Inflammatory macrophage treated with lipopolysaccharide for 1 hour (primary cell): Measurements from ENCODE around the gene AP3S2.
A peak's percentile ranks its signal among the peaks of the same experiment; 100 is the strongest.
"Not testable (repeated sequence)": the region's sequence is repeated elsewhere in the genome, so short reads cannot be mapped to it uniquely, and the experiment has no call there.

ENCODE experiments used
- DNase-seq, 2 donors: peaks; one replicate each; pipeline ENCODE4 v3.0.0-alpha.2; 2020 to 2022

Gene AP3S2

DNA sequence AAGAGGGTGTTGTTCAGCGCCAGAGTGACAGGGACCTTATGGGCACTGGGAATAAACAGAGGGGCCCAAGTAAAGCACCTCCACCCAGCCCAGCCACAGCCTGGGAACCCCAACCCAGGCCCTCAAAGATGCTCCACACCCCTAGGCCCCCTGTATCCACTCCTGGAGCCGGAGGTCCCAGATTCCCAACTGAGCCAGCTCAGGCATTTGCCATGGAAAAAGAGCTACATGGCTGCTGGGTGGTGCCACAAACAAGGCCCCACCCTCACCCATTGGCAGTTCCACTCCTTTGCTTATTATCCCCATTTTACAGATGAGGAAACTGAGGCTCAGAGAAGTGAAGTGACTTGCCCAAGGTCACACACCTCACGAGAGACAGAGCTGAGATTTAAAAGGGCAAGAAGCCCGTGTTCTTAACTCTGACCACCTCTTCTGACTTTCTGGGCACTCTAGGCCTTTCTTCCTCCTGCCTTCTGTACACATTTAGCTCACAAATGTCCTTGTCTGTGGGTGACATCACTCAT lies 96.1 kb downstream of the AP3S2 start:
- no peak for DNase-seq

DNA sequence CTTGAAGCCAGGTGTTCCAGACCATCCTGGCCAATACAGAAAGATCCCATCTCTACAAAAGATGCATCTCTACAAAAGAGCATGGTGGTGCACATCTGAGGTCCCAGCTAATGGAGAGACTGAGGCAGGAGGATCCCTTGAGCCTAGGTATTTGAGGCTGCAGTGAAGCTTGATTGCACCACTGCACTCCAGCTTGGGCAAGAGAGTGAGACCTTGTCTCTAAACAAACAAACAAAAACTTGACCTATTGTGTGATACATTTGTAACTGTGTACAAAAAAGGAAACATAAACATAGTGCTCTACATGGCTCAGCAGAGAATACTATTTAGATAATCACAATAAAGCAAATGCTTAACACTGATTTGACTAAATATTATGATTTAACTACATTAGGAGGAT lies 97.8 kb downstream of the AP3S2 start:
- DNase-seq: no peak

DNA sequence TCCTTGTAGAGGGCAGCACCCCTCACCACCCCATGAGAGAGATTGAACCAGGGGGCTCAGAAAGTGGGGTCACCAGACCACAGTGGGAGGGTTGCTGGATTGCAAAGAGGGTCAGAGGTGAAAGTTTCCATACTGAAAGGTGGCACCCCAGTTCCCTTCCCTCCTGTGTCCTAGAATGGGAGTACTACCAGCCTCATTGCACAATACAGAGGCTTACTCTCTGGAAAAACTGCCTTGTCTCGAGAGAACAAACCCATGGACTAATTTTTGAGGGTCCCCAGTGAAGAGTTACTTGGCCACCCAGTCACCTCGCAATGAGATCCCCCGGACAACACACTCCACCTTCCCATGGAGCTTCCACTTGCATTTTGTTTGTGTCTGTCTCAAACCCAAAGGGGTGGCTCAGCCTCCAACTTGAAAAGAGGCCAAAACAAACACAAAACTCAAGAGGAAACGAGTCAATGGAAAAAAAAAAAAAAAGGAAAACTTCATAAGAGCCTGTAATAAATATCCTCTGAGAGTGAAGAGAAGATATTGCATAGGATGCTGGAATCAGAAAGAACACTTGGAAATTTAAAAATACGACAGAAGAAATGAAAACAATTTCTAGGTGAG lies 99.1 kb downstream of the AP3S2 start:
- no peak for DNase-seq

DNA sequence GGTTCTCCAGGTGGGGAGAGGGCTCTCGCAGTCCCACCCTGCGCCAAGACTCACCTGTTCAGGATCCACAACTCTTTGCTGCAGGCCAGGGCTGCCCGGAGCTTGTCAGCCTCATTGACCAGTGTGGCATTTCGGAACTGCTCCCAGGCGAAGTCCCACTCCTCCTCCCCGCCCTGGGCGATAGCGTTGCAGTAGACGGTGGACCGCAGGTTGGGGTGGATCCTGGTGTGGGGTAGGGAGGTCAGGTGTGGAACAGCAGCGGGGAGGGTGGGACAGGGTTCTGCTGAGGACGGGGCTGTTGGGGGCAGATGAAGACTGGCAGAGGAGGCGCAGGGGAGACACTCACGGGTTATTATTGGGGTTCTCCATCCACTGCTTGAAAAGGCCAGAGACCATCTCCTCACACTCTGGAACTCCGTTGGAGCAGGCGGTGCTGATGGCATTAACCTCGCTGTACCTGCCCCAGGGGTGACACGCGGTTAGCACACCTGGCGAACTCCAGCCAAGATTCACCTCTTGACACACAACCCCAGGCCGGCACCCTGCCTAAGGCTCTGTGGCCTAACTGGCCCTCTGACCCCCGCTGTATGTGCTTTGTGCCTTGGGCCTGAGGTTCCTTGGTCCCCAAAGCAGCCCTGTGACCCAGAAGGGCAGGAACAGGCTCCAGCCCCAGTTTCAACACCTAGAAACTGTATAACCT lies 101.5 kb downstream of the AP3S2 start:
- DNase-seq: no peak

DNA sequence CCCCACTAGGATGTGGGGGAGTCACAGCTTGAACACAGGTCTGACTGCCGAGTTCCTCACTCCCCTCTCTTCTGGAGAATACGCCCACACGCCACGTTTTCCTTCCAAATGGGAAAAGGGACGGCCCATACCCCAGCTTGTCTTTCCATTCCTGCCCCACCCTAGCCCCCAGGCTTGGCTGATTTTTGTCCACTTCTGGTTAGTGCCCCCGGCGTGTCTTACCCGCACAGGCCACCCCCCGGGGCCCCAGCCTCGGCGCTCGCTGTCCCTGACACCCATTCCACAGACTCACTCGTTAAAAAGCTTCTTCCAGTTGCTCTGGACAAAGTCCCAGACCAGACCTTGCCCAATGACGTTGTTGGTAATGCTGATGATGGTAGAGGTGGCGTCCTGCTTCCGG lies 103.1 kb downstream of the AP3S2 start:
- no peak for DNase-seq

DNA sequence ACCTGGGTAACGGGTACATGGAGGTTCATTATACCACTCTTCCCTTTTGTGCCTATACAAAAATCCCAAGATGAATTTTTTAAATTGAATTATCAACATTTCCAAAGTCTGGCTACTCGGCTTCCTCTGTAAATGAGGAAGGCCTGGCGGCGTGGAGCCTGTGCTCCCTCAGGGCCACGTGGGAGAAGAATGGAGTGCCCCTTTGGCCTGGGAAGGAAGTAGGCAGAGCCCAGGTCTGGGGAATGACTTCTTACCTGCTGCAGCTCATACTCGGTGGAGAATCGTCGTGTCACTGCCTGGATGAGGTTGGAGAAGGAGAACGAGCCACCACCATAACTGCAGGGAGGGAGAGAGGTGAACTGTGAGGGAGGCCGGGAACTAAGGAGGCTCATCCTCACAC lies 103.6 kb downstream of the AP3S2 start:
- no peak for DNase-seq

DNA sequence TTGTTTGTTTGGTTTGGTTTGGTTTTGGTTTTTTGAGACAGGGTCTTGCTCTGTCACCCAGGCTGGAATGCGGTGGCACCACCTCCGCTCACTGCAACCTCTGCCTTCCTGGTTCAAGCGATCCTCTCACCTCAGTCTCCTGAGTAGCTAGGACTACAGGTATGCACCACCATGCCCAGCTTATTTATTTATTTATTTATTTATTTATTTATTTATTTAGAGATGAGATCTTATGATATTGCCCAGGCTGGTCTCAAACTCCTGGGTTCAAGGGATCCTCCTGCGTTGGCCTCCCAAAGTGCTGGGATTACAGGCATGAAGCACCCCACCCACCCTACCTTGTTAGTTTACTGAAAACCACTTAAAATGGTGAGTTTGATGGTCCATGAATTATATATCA lies 105.2 kb downstream of the AP3S2 start:
- not testable (repeated sequence) for DNase-seq

DNA sequence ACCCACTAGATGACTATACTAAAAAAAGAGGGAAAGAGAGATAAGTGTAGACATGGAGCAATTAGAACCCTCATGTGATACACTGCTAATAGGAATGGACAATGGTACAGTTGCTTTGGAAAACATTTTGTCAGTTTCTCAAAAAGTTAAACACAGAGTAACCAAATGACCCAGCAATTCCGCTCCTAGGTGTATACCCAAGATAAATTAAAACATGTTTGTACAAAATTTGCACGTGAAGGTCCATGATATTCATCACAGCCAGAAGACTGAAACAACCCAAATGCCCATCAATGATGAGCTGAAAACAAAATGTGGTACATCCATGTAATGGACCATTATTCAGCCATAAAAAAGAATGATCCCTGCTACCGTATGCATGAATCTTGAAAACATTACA lies 105.8 kb downstream of the AP3S2 start:
- no peak for DNase-seq

DNA sequence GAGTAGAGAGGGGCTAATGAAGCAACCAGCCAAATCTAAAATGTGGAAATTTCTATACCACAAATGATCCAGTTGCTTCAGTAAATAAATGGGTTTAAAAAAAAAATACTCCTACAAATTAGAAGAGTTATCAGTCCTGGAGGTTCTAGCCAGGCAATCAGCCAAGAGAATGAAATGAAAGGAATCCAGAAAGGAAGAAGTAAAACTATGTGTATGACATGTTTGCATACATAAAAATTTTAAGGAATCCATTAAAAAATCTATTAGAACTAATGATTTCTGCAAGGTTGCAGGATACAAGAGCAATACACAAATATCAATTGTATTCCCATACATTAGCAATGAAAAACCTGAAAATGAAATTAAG lies 108.0 kb downstream of the AP3S2 start:
- DNase-seq: no peak

DNA sequence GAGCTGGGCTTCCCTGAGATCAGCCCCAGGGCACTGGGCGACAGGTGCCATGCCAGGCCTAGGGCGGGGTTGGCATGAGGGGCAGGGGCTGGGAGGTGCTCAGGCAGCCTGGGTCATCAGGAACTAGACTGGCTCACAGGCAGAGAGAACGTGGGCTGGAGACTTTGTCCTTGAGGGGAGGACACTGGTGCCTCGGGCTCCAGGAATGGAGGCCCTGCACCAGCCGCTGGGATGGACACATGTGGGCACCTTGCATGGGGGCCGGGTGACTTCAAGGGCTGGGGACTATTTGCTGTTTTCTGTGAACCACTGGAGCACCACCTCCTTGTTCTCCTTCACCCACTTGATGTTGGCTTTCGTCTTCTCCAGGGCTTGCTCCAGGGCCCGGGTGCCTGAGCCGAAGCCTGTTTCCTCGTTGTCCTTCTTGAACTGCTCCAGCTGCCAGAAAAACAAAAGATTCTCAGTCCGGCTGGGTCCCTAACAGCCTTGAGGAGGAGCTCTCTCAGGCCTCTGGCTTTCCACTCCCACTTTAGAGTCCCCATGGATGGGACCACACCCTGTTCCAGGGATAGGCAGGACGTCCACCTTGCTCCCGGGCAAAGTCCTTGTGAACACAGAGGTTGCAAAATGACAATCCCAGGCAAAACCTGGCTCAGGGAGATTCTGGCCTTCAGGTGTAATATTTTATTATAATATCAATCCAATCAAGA lies 108.6 kb downstream of the AP3S2 start:
- no peak for DNase-seq

DNA sequence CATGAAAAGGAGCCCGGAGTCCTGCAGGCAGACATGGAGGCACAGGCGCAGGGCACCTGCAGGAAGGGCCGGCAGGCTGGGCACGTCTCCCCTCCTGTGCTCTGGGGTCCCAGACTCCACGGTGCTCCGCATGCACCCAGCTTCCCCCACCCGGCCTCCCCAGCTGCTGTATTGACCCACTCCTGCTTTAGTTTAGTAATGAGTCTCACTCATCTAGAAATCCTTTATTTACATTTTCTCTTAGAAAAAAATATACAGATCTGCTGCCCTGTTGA lies 109.2 kb downstream of the AP3S2 start:
- no peak for DNase-seq

DNA sequence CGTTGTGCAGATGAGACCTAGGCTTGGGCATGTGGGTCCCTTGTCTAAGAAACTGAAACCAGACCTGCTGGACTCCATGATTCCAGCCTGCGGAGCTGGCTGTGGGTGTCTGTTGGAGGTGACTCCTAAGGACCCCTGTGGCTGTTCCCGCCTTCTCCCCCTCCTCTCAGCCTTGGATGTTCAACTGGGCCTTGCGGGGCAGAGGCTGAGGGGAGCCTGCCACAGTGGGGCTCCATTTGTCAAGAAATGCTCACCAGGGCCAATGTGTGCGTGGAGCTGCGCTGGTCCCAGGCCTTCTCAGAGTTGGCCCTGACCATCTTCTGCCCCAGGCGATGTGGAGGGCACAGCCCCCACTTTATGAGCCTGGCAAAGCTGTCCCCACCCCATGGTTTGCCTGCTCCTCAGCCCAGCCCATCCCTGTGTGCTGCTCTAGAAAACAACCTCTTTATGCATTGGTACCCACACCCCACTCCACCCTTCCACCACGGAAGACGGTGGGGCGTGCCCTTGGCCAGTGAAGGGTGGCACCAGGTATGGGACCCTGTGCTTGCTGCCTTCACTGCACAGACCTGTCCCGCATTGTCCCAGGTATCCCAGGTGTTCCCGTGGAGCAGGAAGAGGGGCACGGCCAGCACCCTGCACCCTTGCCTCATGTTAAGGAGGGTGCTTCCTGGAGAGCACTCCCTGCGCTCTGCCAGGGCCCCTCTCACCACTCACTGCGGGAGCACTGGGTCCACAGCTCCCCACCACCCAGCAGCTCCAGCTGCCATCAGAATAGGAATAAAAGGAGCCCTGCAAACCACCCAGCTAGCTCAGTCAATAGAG lies 109.7 kb downstream of the AP3S2 start:
- no peak for DNase-seq

DNA sequence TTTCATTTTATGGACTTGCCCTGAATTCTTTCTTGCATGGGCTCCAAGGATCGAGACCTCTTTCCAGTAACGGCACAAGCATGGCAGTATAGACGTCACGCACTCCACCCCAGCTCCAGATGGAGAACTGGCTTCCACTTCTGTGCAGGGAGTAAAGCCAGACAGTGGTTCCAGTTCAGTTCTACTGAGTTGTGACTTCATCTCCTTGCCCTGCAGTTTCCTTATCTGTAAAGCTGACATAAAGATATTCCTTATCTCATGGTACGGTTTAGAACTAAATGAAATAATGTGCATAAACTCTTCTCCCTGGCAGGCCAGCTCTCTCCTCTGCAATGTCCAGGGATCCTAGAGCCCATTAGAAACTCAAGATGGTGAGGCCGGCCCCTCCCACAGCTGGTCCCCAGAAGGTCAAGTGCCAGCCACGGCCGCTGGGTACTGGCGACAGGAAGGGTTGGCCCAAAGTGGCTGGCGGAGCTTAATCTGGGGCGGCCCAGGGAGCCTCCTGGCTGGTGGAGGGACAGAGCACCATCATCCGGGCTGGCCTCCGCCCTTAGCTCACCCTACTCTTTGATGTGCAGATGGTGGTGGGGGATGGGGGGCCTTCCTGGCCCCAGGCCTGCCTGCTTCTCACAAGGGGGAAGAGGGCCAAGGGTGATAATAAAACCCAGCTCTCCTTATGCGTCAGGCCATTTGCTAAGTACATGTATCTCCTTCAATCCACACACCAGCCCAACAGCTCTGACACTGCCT lies 110.5 kb downstream of the AP3S2 start:
- DNase-seq: no peak

DNA sequence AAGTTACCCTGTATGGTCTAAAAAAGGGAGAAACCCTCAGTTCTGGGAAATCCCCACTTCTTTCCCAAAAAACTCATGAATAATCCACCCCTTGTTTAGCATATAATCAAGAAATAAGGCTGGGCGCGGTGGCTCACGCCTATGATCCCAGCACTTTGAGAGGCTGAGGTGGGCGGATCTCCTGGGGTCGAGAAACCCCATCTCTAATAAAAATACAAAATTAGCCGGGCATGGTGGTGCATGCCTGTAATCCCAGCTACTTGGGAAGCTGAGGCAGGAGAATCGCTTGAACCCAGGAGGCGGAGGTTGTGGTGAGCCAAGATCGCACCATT lies 111.2 kb downstream of the AP3S2 start:
- not testable (repeated sequence) for DNase-seq

DNA sequence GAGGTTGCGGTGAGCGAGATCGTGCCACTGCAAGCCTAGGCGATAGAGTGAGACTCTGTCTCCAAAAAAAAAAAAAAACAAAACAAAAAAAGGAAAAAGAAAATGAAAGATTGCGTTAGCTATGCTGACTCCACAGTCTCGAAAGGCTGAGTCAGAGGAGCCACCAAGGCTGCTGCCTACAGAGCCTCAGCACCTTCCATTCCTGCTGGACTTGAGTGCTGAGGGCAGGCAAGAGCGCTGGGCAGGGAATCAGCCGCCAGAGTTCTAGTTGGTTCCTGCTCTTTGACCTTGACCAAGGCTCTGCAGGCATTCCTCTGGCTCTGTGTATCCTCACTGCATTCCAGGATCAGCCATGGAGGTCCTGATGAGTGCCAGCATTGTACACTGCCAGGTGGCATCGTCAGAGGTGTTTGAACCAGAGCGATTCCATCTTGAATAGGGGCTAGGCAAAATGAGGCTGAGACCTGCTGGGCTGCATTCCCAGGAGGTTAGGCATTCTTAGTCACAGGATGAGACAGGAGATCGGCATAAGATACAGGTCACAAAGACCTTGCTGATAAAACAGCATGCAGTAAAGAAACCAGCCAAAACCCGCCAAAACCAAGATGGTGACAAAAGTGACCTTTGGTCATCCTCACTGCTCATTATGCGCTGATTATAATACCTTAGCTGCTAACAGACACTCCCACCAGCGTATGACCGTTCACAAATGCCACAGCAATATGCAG lies 111.7 kb downstream of the AP3S2 start:
- DNase-seq: peak; percentile 93 to 97

DNA sequence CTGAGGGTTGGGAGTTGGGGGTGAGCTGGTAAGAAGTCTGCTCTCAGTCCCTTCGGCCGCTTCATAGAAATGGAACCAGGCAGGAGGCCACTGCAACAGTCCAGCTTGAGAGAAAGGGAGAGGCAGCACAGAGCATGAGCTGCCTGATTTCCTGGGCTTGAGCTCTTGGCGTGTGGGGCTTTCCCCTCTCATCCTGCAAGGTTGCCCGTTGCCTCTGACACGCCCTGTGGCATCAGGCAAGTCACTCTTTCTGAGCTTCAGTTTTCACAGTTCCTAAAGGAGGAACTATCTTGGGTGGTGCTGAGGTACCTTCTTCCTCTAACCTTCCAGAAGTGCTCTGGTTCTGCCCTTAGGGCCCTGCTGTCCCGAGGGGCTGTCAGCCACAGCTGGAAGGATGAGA lies 112.7 kb downstream of the AP3S2 start:
- DNase-seq: peak; percentile 84 to 93

DNA sequence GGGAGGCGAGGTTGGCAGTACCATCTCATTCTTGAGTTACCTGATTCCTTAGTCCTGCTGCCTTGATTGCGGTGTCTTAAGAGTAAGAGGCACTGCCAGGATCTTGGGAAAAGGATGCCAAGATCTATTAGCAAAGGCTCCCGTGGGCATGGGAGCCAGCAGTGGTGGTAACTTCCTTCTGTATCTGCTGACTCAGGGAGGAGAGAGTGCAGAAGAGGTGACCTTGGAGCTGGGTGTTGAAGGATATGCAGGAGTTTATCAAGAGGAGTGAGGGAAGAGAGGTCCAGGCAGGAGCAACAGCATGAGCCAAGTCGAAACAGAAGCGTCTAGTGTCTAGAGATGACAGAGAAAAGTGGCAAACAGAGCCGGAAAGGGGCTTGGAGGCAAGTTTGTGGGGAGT lies 113.2 kb downstream of the AP3S2 start:
- no peak for DNase-seq
